SU-DHL-6 (cell line): ENCODE data around the gene PDE3B.

ENCODE experiments used
- H2AFZ ChIP-seq: fragments of 200-600 bp; sonication (generic); 2 replicates; pipeline ENCODE4 v1.6.1; 2014; ENCODE audit warnings: low read depth, mild to moderate bottlenecking, moderate library complexity, mixed read lengths, antibody characterized with exemption, low read length; ENCODE audit not compliant: severe bottlenecking
- H3F3A ChIP-seq: fragments of 200-600 bp; shearing (Covaris generic); 2 replicates; pipeline ENCODE4 v1.6.0; 2016; ENCODE audit warnings: antibody characterized with exemption, mild to moderate bottlenecking; ENCODE audit not compliant: insufficient read depth
- H3K27ac ChIP-seq: fragments of 200-600 bp; sonication (generic); 2 replicates; pipeline ENCODE4 v1.5.1; 2016; ENCODE audit warnings: low read depth, mild to moderate bottlenecking, low read length, moderate library complexity, mixed read lengths
- H3K27me3 ChIP-seq: fragments of 200-600 bp; sonication (generic), shearing (Covaris generic); 2 replicates; pipeline ENCODE4 v1.6.0; 2014; ENCODE audit warnings: mild to moderate bottlenecking, low read length
- H3K36me3 ChIP-seq: fragments of 200-600 bp; sonication (generic); 2 replicates; pipeline ENCODE4 v1.6.1; 2014; ENCODE audit warnings: mild to moderate bottlenecking, low read length, mixed read lengths
- H3K4me2 ChIP-seq: fragments of 300-600, 200-600 bp; shearing (Covaris generic), sonication (generic); 2 replicates; pipeline ENCODE4 v1.6.0; 2014; ENCODE audit warnings: low read length, low read depth, mild to moderate bottlenecking; ENCODE audit not compliant: poor library complexity, severe bottlenecking
- H3K4me3 ChIP-seq: fragments of 200-600 bp; sonication (generic); 2 replicates; pipeline ENCODE4 v1.5.1; 2014; ENCODE audit warnings: antibody characterized with exemption, low read length, mild to moderate bottlenecking, mixed read lengths; ENCODE audit not compliant: insufficient read depth, poor library complexity, severe bottlenecking
- H3K79me2 ChIP-seq: fragments of 200-600 bp; sonication (generic); 2 replicates; pipeline ENCODE4 v1.6.1; 2014; ENCODE audit warnings: mild to moderate bottlenecking, low read length, moderate library complexity; ENCODE audit not compliant: insufficient read depth
- H3K9ac ChIP-seq: fragments of 200-600 bp; sonication (generic); 2 replicates; pipeline ENCODE4 v1.7.0; 2014; ENCODE audit warnings: mild to moderate bottlenecking, low read length
- H3K9me2 ChIP-seq: fragments of 200-600 bp; sonication (generic); replicated peaks from 2 replicates; pipeline ENCODE4 v1.6.1; 2014; ENCODE audit warnings: low read length; ENCODE audit not compliant: insufficient read depth
- H3K9me3 ChIP-seq: fragments of 200-600 bp; sonication (generic); 2 replicates; pipeline ENCODE4 v1.6.1; 2014; ENCODE audit warnings: low read length, mixed read lengths; ENCODE audit not compliant: insufficient read depth
- H4K20me1 ChIP-seq: fragments of 200-600 bp; sonication (generic); 2 replicates; pipeline ENCODE4 v1.6.1; 2014; ENCODE audit warnings: low read depth, mild to moderate bottlenecking, antibody characterized with exemption, low read length, moderate library complexity, mixed read lengths
- CTCF ChIP-seq: fragments of 200-600 bp; sonication (generic); IDR thresholded peaks from one replicate; pipeline ENCODE4 v1.5.1; 2017; ENCODE audit warnings: antibody characterized with exemption, mild to moderate bottlenecking, low read length, moderate library complexity; ENCODE audit not compliant: insufficient read depth, poor library complexity, severe bottlenecking
- EZH2phosphoT487 ChIP-seq: fragments of 200-600 bp; sonication (generic), shearing (Covaris generic); conservative IDR thresholded peaks from 2 replicates; pipeline ENCODE4 v1.6.1; 2018; ENCODE audit warnings: mild to moderate bottlenecking, antibody characterized with exemption, low read length, moderate library complexity, mixed read lengths

Gene PDE3B

GRCh38 chr11:14783788-14784187, 140.2 kb downstream of the PDE3B start:
- Histone ChIP-seq H4K20me1 (no peaks in the 10 kb centered on the region), H3K4me3 (no peak overlapping the region), H3K36me3 (no peaks in the 10 kb centered on the region), H3K27me3 (no peaks in the 10 kb centered on the region), H3K9ac (no peak overlapping the region), H3F3A (no peaks in the 10 kb centered on the region), H3K9me3 (no peaks in the 10 kb centered on the region), H3K79me2 (no peaks in the 10 kb centered on the region), H2AFZ (no peak overlapping the region), H3K27ac (no peak overlapping the region), H3K9me2 (no peaks in the 10 kb centered on the region), H3K4me2 (no peak overlapping the region)
- TF ChIP-seq EZH2phosphoT487 (no peak), CTCF (no peak)

- H3K36me3 ChIP-seq, result no peaks in the 10 kb centered on the region
- no peaks in the 10 kb centered on the region for H3K9me3 ChIP-seq
- TF ChIP-seq EZH2phosphoT487, result no peak
- TF ChIP-seq CTCF, result no peak
- no peak overlapping the region for H3K9ac ChIP-seq
- H3K27ac ChIP-seq, result no peak overlapping the region
- no peak overlapping the region for H3K4me3 ChIP-seq
- no peaks in the 10 kb centered on the region for H4K20me1 ChIP-seq
- no peak overlapping the region for H2AFZ ChIP-seq
- no peaks in the 10 kb centered on the region for H3K9me2 ChIP-seq
- H3K27me3 ChIP-seq, result no peaks in the 10 kb centered on the region
- no peaks in the 10 kb centered on the region for H3F3A ChIP-seq
- H3K4me2 ChIP-seq, result no peak overlapping the region
- H3K79me2 ChIP-seq, result no peaks in the 10 kb centered on the region
Observed at GRCh38 chr11:14784230-14784629, 140.6 kb downstream of the PDE3B start.

GRCh38 chr11:14789879-14790484, 146.4 kb downstream of the PDE3B start:
- peak; percentile 64 for TF ChIP-seq CTCF
- no peak for TF ChIP-seq EZH2phosphoT487
- H3K4me2 ChIP-seq, result no peak overlapping the region

More at GRCh38 chr11:14789879-14790484, 146.4 kb downstream of the PDE3B start:
- H3K27ac ChIP-seq, result no peak overlapping the region
- H4K20me1 ChIP-seq, result no peaks in the 10 kb centered on the region
- no peak overlapping the region for H3K4me3 ChIP-seq
- no peak overlapping the region for H3K9ac ChIP-seq
- H3F3A ChIP-seq, result no peaks in the 10 kb centered on the region
- H3K9me2 ChIP-seq, result no peaks in the 10 kb centered on the region
- no peaks in the 10 kb centered on the region for H3K9me3 ChIP-seq
- H3K36me3 ChIP-seq, result no peaks in the 10 kb centered on the region
- no peak overlapping the region for H2AFZ ChIP-seq
- no peaks in the 10 kb centered on the region for H3K79me2 ChIP-seq
- no peaks in the 10 kb centered on the region for H3K27me3 ChIP-seq
